H1 (cell line): ENCODE results near the gene POLE3. TPM values are rescaled to one million over a fixed set of nuclear protein-coding genes. Genes with fewer than 3 reads are reported as not detected.
"Not testable (repeated sequence)": the region's sequence is repeated elsewhere in the genome, so short reads cannot be mapped to it uniquely, and the experiment has no call there.

Experiments
- CTCF ChIA-PET: fragments of 300-600 bp; sonication (Branson Sonifier 250); formaldehyde crosslinking; loops from one replicate; lab custom pipeline; 2021; ENCODE audit not compliant: partially characterized antibody; lab: Charles Lee
- POLR2A ChIA-PET: fragments of 300-600 bp; sonication (Branson Sonifier 250); formaldehyde crosslinking; loops from one replicate; lab custom pipeline; 2021; ENCODE audit warnings: inconsistent platforms; ENCODE audit not compliant: partially characterized antibody; lab: Charles Lee
- DNase-seq, 2 experiments: peaks; one replicate each; pipeline versions ENCODE4 v3.0.0 to v3.0.0-alpha.2; 2010 to 2022; ENCODE audit warnings: low spot score in 2 of 2, low read depth in 1 of 2, mixed read lengths in 1 of 2
- FAIRE-seq: peaks from 2 replicates; lab custom pipeline; 2011; peaks lifted over from hg19 to GRCh38; lab: Jason Lieb, UNC
- H2AFZ ChIP-seq: 2 replicates; pipeline ENCODE4 v1.8.1; 2012; ENCODE audit warnings: low read length, inconsistent platforms
- H2AK5ac ChIP-seq: 2 replicates; pipeline ENCODE4 v1.6.1; 2013; ENCODE audit warnings: low read depth, low read length
- H2BK120ac ChIP-seq: replicated peaks from 2 replicates; pipeline ENCODE3; 2013; ENCODE audit warnings: low read depth, low read length, inconsistent platforms
- H2BK12ac ChIP-seq: 2 replicates; pipeline ENCODE4 v1.6.1; 2013; ENCODE audit warnings: low read depth, low read length
- H2BK15ac ChIP-seq: 2 replicates; pipeline ENCODE4 v1.6.1; 2013; ENCODE audit warnings: low read length
- H2BK20ac ChIP-seq: 2 replicates; pipeline ENCODE4 v1.6.1; 2013; ENCODE audit warnings: low read length
- H2BK5ac ChIP-seq: 2 replicates; pipeline ENCODE4 v1.6.1; 2013; ENCODE audit warnings: low read depth, low read length
- H3K14ac ChIP-seq: 2 replicates; pipeline ENCODE4 v1.6.1; 2013; ENCODE audit warnings: inconsistent platforms; ENCODE audit not compliant: insufficient read length
- H3K18ac ChIP-seq: 2 replicates; pipeline ENCODE4 v1.6.1; 2013; ENCODE audit warnings: low read length; ENCODE audit errors: extremely low read depth
- H3K23ac ChIP-seq: 2 replicates; pipeline ENCODE4 v1.6.1; 2013; ENCODE audit warnings: inconsistent platforms; ENCODE audit not compliant: insufficient read length
- H3K23me2 ChIP-seq: 2 replicates; pipeline ENCODE4 v1.6.1; 2013; ENCODE audit warnings: low read depth, low read length
- H3K27ac ChIP-seq: 2 replicates; pipeline ENCODE4 v1.6.1; 2011; ENCODE audit warnings: low read depth, low read length, inconsistent platforms
- H3K27me3 ChIP-seq, 4 experiments: replicated peaks in 1 of 4; 1 replicate in 1 of 4; 2 replicates in 3 of 4; pipeline versions ENCODE4 v1.6.1 to v1.8.1; 2011 to 2013; ENCODE audit warnings: low read length in 3 of 4, mild to moderate bottlenecking in 3 of 4, inconsistent platforms in 2 of 4, mixed read lengths in 2 of 4, moderate library complexity in 1 of 4; ENCODE audit not compliant: control insufficient read depth in 3 of 4, insufficient read depth in 3 of 4; ENCODE audit errors: extremely low read depth in 1 of 4
- H3K36me3 ChIP-seq, 4 experiments: 2 replicates each; pipeline versions ENCODE4 v1.6.1 to v1.8.1; 2011 to 2013; ENCODE audit warnings: mild to moderate bottlenecking in 4 of 4, low read length in 3 of 4, moderate library complexity in 2 of 4, control low read depth in 1 of 4, inconsistent platforms in 1 of 4; ENCODE audit not compliant: insufficient read depth in 4 of 4, control insufficient read depth in 2 of 4
- H3K4ac ChIP-seq: replicated peaks from 2 replicates; pipeline ENCODE3; 2013; ENCODE audit warnings: low read length, low read depth, mixed read lengths, inconsistent platforms; ENCODE audit not compliant: insufficient read length
- H3K4me1 ChIP-seq, 4 experiments: replicated peaks in 1 of 4; 1 replicate in 1 of 4; 2 replicates in 3 of 4; pipeline versions ENCODE4 v1.6.1 to v1.8.1; 2011 to 2013; ENCODE audit warnings: low read length in 3 of 4, inconsistent platforms in 2 of 4, mixed read lengths in 1 of 4; ENCODE audit not compliant: insufficient read depth in 4 of 4, control insufficient read depth in 3 of 4
- H3K4me2 ChIP-seq, 2 experiments: 2 replicates each; pipeline versions ENCODE4 v1.6.1 to v1.8.1; 2011 to 2013; ENCODE audit warnings: low read depth in 2 of 2, low read length in 2 of 2, control low read depth in 1 of 2, inconsistent platforms in 1 of 2, mild to moderate bottlenecking in 1 of 2; ENCODE audit not compliant: insufficient read depth in 1 of 2
- H3K4me3 ChIP-seq, 4 experiments: fragments of 200-600, 300-600 bp in 1 of 4; sonication (generic), shearing (Covaris generic), sonication (Bioruptor Twin) in 1 of 4; 2 replicates each; pipeline versions ENCODE4 v1.5.1 to v1.8.1; 2011 to 2016; ENCODE audit warnings: low read length in 4 of 4, low read depth in 3 of 4, control low read depth in 2 of 4, inconsistent platforms in 2 of 4, mild to moderate bottlenecking in 2 of 4, mixed read lengths in 1 of 4, moderate library complexity in 1 of 4; ENCODE audit not compliant: insufficient read depth in 2 of 4; ENCODE audit errors: extremely low read depth in 1 of 4
- H3K56ac ChIP-seq: replicated peaks from 2 replicates; pipeline ENCODE3; 2013; ENCODE audit warnings: low read depth, mild to moderate bottlenecking, mixed read lengths, low read length, inconsistent platforms; ENCODE audit not compliant: insufficient read length
- H3K79me1 ChIP-seq: 2 replicates; pipeline ENCODE4 v1.6.1; 2013; ENCODE audit warnings: low read depth, low read length, control low read depth
- H3K79me2 ChIP-seq, 2 experiments: 2 replicates each; pipeline versions ENCODE4 v1.6.1 to v1.8.1; 2012 to 2013; ENCODE audit warnings: low read length in 2 of 2, mild to moderate bottlenecking in 2 of 2, inconsistent platforms in 1 of 2; ENCODE audit not compliant: insufficient read depth in 2 of 2, control insufficient read depth in 1 of 2
- H3K9ac ChIP-seq, 4 experiments: replicated peaks in 1 of 4; 1 replicate in 1 of 4; 2 replicates in 3 of 4; pipeline versions ENCODE4 v1.6.1 to v1.8.1; 2011 to 2013; ENCODE audit warnings: low read depth in 3 of 4, low read length in 3 of 4, control low read depth in 2 of 4, mild to moderate bottlenecking in 2 of 4, moderate library complexity in 2 of 4, inconsistent platforms in 1 of 4; ENCODE audit errors: extremely low read depth in 1 of 4
- H3K9me3 ChIP-seq, 2 experiments: 2 replicates each; pipeline versions ENCODE4 v1.6.1 to v1.8.1; 2012 to 2013; ENCODE audit warnings: mild to moderate bottlenecking in 2 of 2, moderate library complexity in 2 of 2, control low read depth in 1 of 2, inconsistent platforms in 1 of 2, low read depth in 1 of 2, low read length in 1 of 2, mixed read lengths in 1 of 2; ENCODE audit not compliant: insufficient read depth in 2 of 2
- H4K20me1 ChIP-seq, 2 experiments: replicated peaks in 1 of 2; 2 replicates each; pipeline versions ENCODE3 to v1.8.1; 2011 to 2013; ENCODE audit warnings: inconsistent platforms in 2 of 2, low read length in 2 of 2, mild to moderate bottlenecking in 1 of 2; ENCODE audit not compliant: insufficient read depth in 2 of 2, control insufficient read depth in 1 of 2
- H4K5ac ChIP-seq: 2 replicates; pipeline ENCODE4 v1.6.1; 2013; ENCODE audit warnings: low read length, low read depth, mixed read lengths, inconsistent platforms; ENCODE audit not compliant: insufficient read length
- H4K8ac ChIP-seq: 2 replicates; pipeline ENCODE4 v1.8.0; 2013; ENCODE audit warnings: mild to moderate bottlenecking, moderate library complexity, low read length, inconsistent platforms; ENCODE audit not compliant: insufficient read depth; ENCODE audit errors: extremely low read depth
- H4K91ac ChIP-seq: replicated peaks from 2 replicates; pipeline ENCODE3; 2013; ENCODE audit warnings: low read length, mixed read lengths, inconsistent platforms; ENCODE audit not compliant: insufficient read length
- WGBS, 2 experiments: shearing (Covaris generic) in 1 of 2; methylation state at CpG; one replicate each; pipeline versions ENCODE4 v1.1.6 to v1.1.7; 2013 to 2015; ENCODE audit warnings: low lambda C conversion rate in 2 of 2, mixed read lengths in 2 of 2, inconsistent platforms in 1 of 2, low coverage in 1 of 2, missing lambda C conversion rate in 1 of 2; ENCODE audit not compliant: insufficient replicate concordance in 2 of 2, insufficient coverage in 1 of 2, insufficient read length in 1 of 2; ENCODE audit errors: extremely low coverage in 1 of 2, missing lambda C conversion rate in 1 of 2; 5-methylcytosine and 5-hydroxymethylcytosine counted together
- polyA plus RNA-seq, 7 experiments: library from polyadenylated mRNA; depleted of rRNA in 3 of 7; stranded (reverse) in 5 of 7; unstranded in 2 of 7; fragments of >200 nt in 5 of 7; fragments of 200-250 nt in 2 of 7; gene quantifications; 1 replicate in 5 of 7; 2 replicates in 1 of 7; 4 replicates in 1 of 7; pipeline versions ENCODE4 v1.2.1 to v1.2.3, GENCODE V29; 2011 to 2013; ENCODE audit warnings: missing spikeins in 2 of 7, mixed read lengths in 2 of 7
- total RNA-seq: library from RNA; stranded (reverse); fragmentation: NEBNext Ultra II Directional; extraction: Animal tissue kit (Norgen Biotek cat#: 25700); gene quantifications from 2 replicates; pipeline ENCODE4 v1.2.1, GENCODE V29; 2021

Gene POLE3
- total and polyA plus RNA-seq, 2 of the 8 experiments (the other 6 are each of a cell fraction or from before 2014, with no cell fraction given) = 52.7 to 77.3 TPM

- not testable (repeated sequence) for H3K23me2 ChIP-seq, H4K8ac ChIP-seq, H3K14ac ChIP-seq, H3K18ac ChIP-seq, H4K20me1 ChIP-seq, FAIRE-seq, H2BK20ac ChIP-seq, H2BK15ac ChIP-seq, H3K4me3 ChIP-seq, H2BK12ac ChIP-seq, H3K23ac ChIP-seq, H3K4me2 ChIP-seq, H3K9me3 ChIP-seq, H3K4ac ChIP-seq, H3K27me3 ChIP-seq, H2BK120ac ChIP-seq, H3K56ac ChIP-seq, H3K9ac ChIP-seq, DNase-seq, H2AFZ ChIP-seq, H2AK5ac ChIP-seq, H3K79me1 ChIP-seq, H3K4me1 ChIP-seq, H2BK5ac ChIP-seq, H3K27ac ChIP-seq, H4K5ac ChIP-seq, H4K91ac ChIP-seq
- Histone ChIP-seq H3K79me2 (peaks cover 0 to 22% of the 10 kb centered on the region in 2 experiments; a peak in 3 of 4 replicates), H3K36me3 (peaks cover 14 to 20% (median 16%) of the 10 kb centered on the region in 4 experiments)
- WGBS, 2 experiments = 84% methylated on average over 9 of the region's 9 CpGs; no CpG with 5 or more reads in 1 of the 2 experiments
- POLR2A ChIA-PET = interaction anchor here (1.1 kb wide), 1 partner anchor 131 kb away, joined by 6 read pairs; the partner anchor contains the start of genes CDC26 and PRPF4
- CTCF ChIA-PET = interaction anchor here (0.9 to 9.0 kb wide), 12 partner anchors 11 to 250 kb away, joined by 3 to 61 read pairs (median 4); partner anchors contain the start of genes CDC26, PRPF4 and WDR31
Measured at GRCh38 chr9:113406353-113406752, 4.1 kb downstream of the POLE3 start.
